ENCODE results near the gene REPS1. TPM values are rescaled to one million over a fixed set of nuclear protein-coding genes. Genes with fewer than 3 reads are reported as not detected.

The REPS1 gene
- total and polyA plus RNA-seq, 2 of the 13 experiments (the other 11 are each of a cell fraction or from before 2014, with no cell fraction given), result 36.4 to 38.3 TPM

DNA sequence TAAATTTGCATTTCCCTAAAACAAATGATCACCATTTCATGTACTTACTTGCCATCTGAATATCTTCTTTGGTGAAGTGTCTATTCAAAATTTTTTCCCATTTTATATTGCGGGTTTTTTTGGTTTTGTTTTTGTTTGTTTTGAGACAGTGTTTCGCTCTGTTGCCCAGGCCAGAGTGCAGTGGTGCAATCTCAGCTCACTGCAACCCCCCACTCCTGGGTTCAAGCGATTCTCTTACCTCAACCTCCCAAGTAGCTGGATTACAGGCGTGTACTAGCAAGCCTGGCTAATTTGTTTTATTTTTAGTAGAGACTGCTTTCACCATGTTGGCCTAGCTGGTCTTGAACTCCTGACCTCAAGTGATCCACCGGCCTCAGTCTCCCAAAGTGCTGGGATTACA, 9.1 kb upstream of the REPS1 start:
- Histone ChIP-seq H4K20me1 (ENCODE audit: insufficient read depth, low read length) (no peaks in the 10 kb centered on the region), H3K79me2 (ENCODE audit: insufficient read depth, low read length) (no peaks in the 10 kb centered on the region), H3K27me3 (ENCODE audit: control insufficient read depth in 1 of 2, insufficient read depth in 2 of 2, low read length in 2 of 2) (no peaks in the 10 kb centered on the region), H2AFZ (ENCODE audit: low read length) (no peak overlapping the region), H3K9ac (ENCODE audit: insufficient read depth, low read depth, low read length) (no peak overlapping the region), H3K4me2 (ENCODE audit: low read depth, low read length) (no peak overlapping the region), H3K4me3 (replicated peaks in 1 of 3; ENCODE audit: insufficient read depth in 1 of 3, low read depth in 2 of 3, low read length in 3 of 3) (no peak overlapping the region), H3K36me3 (replicated peaks in 1 of 2; ENCODE audit: control insufficient read depth in 1 of 2, insufficient read depth in 2 of 2, low read length in 2 of 2) (no peaks in the 10 kb centered on the region), H3K9me3 (ENCODE audit: low read length) (no peaks in the 10 kb centered on the region), H3K4me1 (ENCODE audit: insufficient read depth, low read length) (peaks cover 46% of the 10 kb centered on the region), H3K27ac (ENCODE audit: extremely low read length, insufficient read depth, low read length) (no peak overlapping the region)
- in situ Hi-C loops (cut with HindIII; ENCODE audit: extremely low pct_ligation_motif_present, low pct_unique_long_range_greater_than_20kb) (no loop called here), intact Hi-C loops (cut with micrococcal nuclease; ENCODE audit: unreplicated experiment) (no loop called here)
- ChIA-PET CTCF (ENCODE audit: low intra/inter-chr PET ratio, low total read pairs) (no interaction called here), POLR2A (no interaction called here)
- FAIRE-seq, result no peak
- no peak for DNase-seq (ENCODE audit: low spot score)
- 29% methylated on average over 5 of the region's 5 CpGs for WGBS (ENCODE audit: low lambda C conversion rate)
- no peak for TF ChIP-seq ZNF607 (CRISPR knock-in tag; IDR thresholded peaks at IDR 0.05; ENCODE audit: borderline replicate concordance)
- TF ChIP-seq, protein P1, sequence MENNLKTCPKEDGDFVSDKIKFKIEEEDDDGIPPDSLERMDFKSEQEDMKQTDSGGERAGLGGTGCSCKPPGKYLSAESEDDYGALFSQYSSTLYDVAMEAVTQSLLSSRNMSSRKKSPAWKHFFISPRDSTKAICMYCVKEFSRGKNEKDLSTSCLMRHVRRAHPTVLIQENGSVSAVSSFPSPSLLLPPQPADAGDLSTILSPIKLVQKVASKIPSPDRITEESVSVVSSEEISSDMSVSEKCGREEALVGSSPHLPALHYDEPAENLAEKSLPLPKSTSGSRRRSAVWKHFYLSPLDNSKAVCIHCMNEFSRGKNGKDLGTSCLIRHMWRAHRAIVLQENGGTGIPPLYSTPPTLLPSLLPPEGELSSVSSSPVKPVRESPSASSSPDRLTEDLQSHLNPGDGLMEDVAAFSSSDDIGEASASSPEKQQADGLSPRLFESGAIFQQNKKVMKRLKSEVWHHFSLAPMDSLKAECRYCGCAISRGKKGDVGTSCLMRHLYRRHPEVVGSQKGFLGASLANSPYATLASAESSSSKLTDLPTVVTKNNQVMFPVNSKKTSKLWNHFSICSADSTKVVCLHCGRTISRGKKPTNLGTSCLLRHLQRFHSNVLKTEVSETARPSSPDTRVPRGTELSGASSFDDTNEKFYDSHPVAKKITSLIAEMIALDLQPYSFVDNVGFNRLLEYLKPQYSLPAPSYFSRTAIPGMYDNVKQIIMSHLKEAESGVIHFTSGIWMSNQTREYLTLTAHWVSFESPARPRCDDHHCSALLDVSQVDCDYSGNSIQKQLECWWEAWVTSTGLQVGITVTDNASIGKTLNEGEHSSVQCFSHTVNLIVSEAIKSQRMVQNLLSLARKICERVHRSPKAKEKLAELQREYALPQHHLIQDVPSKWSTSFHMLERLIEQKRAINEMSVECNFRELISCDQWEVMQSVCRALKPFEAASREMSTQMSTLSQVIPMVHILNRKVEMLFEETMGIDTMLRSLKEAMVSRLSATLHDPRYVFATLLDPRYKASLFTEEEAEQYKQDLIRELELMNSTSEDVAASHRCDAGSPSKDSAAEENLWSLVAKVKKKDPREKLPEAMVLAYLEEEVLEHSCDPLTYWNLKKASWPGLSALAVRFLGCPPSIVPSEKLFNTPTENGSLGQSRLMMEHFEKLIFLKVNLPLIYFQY (CRISPR knock-in tag; IDR thresholded peaks at IDR 0.05; ENCODE audit: borderline replicate concordance), result no peak
- TF ChIP-seq SMC3 (IDR thresholded peaks at IDR 0.05; ENCODE audit: low read length), result no peak
- TF ChIP-seq ZNF354B (CRISPR knock-in tag; IDR thresholded peaks at IDR 0.05), result no peak
- TF ChIP-seq ZNF672 (CRISPR knock-in tag; IDR thresholded peaks at IDR 0.05), result no peak
- TF ChIP-seq MEIS1 (CRISPR knock-in tag; IDR thresholded peaks at IDR 0.05; ENCODE audit: borderline replicate concordance), result no peak
- no peak for TF ChIP-seq ZMYM4 (CRISPR knock-in tag; IDR thresholded peaks at IDR 0.05)
- TF ChIP-seq RFX1 (IDR thresholded peaks at IDR 0.05), result no peak
- TF ChIP-seq ZKSCAN1 (IDR thresholded peaks at IDR 0.05; ENCODE audit: low read length), result no peak
- no TSS peak for BruUV-seq (replicated peaks)
- no peak for ATAC-seq
